GM21381 (cell line): Measurements from ENCODE around the gene DCANP1.

Experiments used
- ATAC-seq: cut with Tn5 transposase; IDR thresholded peaks from one replicate; pipeline ENCODE4 v1.9.1; 2021; ENCODE audit warnings: mild to moderate bottlenecking, moderate library complexity; ENCODE audit not compliant: unreplicated experiment

DCANP1 gene

GRCh38 chr5:135480511-135480910, 33.4 kb upstream of the DCANP1 start:
- no peak for ATAC-seq

- ATAC-seq: no peak
Measured at GRCh38 chr5:135478938-135479337, 31.8 kb upstream of the DCANP1 start.

- ATAC-seq: no peak
Measured at GRCh38 chr5:135477613-135478066, 30.5 kb upstream of the DCANP1 start.

GRCh38 chr5:135476615-135477581, 29.8 kb upstream of the DCANP1 start:
- ATAC-seq: no peak

GRCh38 chr5:135473956-135474670, 27.0 kb upstream of the DCANP1 start:
- no peak for ATAC-seq

- no peak for ATAC-seq
Measured at GRCh38 chr5:135472141-135472540, 25.0 kb upstream of the DCANP1 start.

- no peak for ATAC-seq
Measured at GRCh38 chr5:135471726-135472125, 24.6 kb upstream of the DCANP1 start.

- no peak for ATAC-seq
Measured at GRCh38 chr5:135469911-135470310, 22.8 kb upstream of the DCANP1 start.

- ATAC-seq: no peak
Measured at GRCh38 chr5:135468541-135468940, 21.4 kb upstream of the DCANP1 start.

GRCh38 chr5:135467871-135468485, 20.8 kb upstream of the DCANP1 start:
- ATAC-seq: no peak

- ATAC-seq: no peak
Measured at GRCh38 chr5:135467051-135467625, 20.0 kb upstream of the DCANP1 start.

- ATAC-seq: peak; percentile 81
Measured at GRCh38 chr5:135466178-135467050, 19.3 kb upstream of the DCANP1 start.

- ATAC-seq: no peak
Measured at GRCh38 chr5:135465391-135466122, 18.4 kb upstream of the DCANP1 start.

GRCh38 chr5:135462304-135462703, 15.2 kb upstream of the DCANP1 start:
- peak; percentile 46 for ATAC-seq

- no peak for ATAC-seq
Measured at GRCh38 chr5:135461481-135462151, 14.5 kb upstream of the DCANP1 start.

GRCh38 chr5:135460246-135461033, 13.3 kb upstream of the DCANP1 start:
- no peak for ATAC-seq

GRCh38 chr5:135458921-135459331, 11.8 kb upstream of the DCANP1 start:
- ATAC-seq: no peak

GRCh38 chr5:135458356-135458755, 11.2 kb upstream of the DCANP1 start:
- no peak for ATAC-seq
